NCI-H2107 treated with DMSO at 0.1 percent for 48 hours (cell line): ENCODE measurements around the gene SLC66A2.
"Not testable (repeated sequence)": the region's sequence is repeated elsewhere in the genome, so short reads cannot be mapped to it uniquely, and the experiment has no call there.

ENCODE experiments used
- DNase-seq: peaks from one replicate; lab custom pipeline; 2025; ENCODE audit not compliant: unreplicated experiment; lab: John Stamatoyannopoulos, UW

SLC66A2 gene

GRCh38 chr18:79951545-79952455 lies at the start of gene SLC66A2:
Gene SLC66A2, minus strand, starts transcription at chr18:79951653. Its CDS starts 727 bp downstream, at chr18:79950926.
- DNase-seq: peak; percentile 18

GRCh38 chr18:80000877-80001276 lies 49.4 kb upstream of the SLC66A2 start:
- no peak for DNase-seq

- not testable (repeated sequence) for DNase-seq
These were observed 48.2 kb upstream of the SLC66A2 start for GRCh38 chr18:79999701-80000100.

GRCh38 chr18:79991494-79991893 lies 40.0 kb upstream of the SLC66A2 start:
- DNase-seq: no peak

GRCh38 chr18:79989195-79989497 lies 37.7 kb upstream of the SLC66A2 start:
- DNase-seq: no peak

- peak; percentile 62 for DNase-seq
These were observed 37.2 kb upstream of the SLC66A2 start, which contains the start of gene TXNL4A for GRCh38 chr18:79988451-79989194. Gene TXNL4A, minus strand, starts transcription at chr18:79988563. Its CDS starts 171 bp downstream, at chr18:79988392.

- peak; percentile 21 for DNase-seq
These were observed 36.6 kb upstream of the SLC66A2 start for GRCh38 chr18:79988071-79988450.

GRCh38 chr18:79987566-79987965 lies 36.1 kb upstream of the SLC66A2 start:
- no peak for DNase-seq

- DNase-seq: no peak
These were observed 35.3 kb upstream of the SLC66A2 start for GRCh38 chr18:79986726-79987125.

- no peak for DNase-seq
These were observed 33.7 kb upstream of the SLC66A2 start for GRCh38 chr18:79985172-79985571.

GRCh38 chr18:79983793-79984192 lies 32.3 kb upstream of the SLC66A2 start:
- DNase-seq: no peak

GRCh38 chr18:79983253-79983652 lies 31.8 kb upstream of the SLC66A2 start:
- no peak for DNase-seq

GRCh38 chr18:79982736-79983135 lies 31.3 kb upstream of the SLC66A2 start:
- DNase-seq: no peak

GRCh38 chr18:79980585-79980984 lies 29.1 kb upstream of the SLC66A2 start:
- DNase-seq: no peak

GRCh38 chr18:79979843-79980242 lies 28.4 kb upstream of the SLC66A2 start:
- DNase-seq: no peak

GRCh38 chr18:79975985-79976680 lies 24.7 kb upstream of the SLC66A2 start:
- DNase-seq: no peak

- no peak for DNase-seq
These were observed 23.6 kb upstream of the SLC66A2 start for GRCh38 chr18:79975043-79975442.

- no peak for DNase-seq
These were observed 22.7 kb upstream of the SLC66A2 start for GRCh38 chr18:79974025-79974654.

GRCh38 chr18:79973517-79973916 lies 22.1 kb upstream of the SLC66A2 start:
- no peak for DNase-seq

- DNase-seq: no peak
These were observed 21.3 kb upstream of the SLC66A2 start for GRCh38 chr18:79972720-79973119.

GRCh38 chr18:79971986-79972385 lies 20.5 kb upstream of the SLC66A2 start:
- no peak for DNase-seq
